HG03469 (cell line): ENCODE results near the gene MATCAP1.

Source experiments
- ATAC-seq: cut with Tn5 transposase; IDR thresholded peaks from one replicate; pipeline ENCODE4 v1.9.1; 2021; ENCODE audit warnings: mild to moderate bottlenecking, moderate library complexity, moderate number of reproducible peaks; ENCODE audit not compliant: unreplicated experiment

MATCAP1 gene

GRCh38 chr16:67174706-67175231 is 9.0 kb downstream of the MATCAP1 start:
- no peak for ATAC-seq

GRCh38 chr16:67173808-67174705 is 9.7 kb downstream of the MATCAP1 start:
- no peak for ATAC-seq

GRCh38 chr16:67173323-67173722 is 10.4 kb downstream of the MATCAP1 start:
- no peak for ATAC-seq

DNA sequence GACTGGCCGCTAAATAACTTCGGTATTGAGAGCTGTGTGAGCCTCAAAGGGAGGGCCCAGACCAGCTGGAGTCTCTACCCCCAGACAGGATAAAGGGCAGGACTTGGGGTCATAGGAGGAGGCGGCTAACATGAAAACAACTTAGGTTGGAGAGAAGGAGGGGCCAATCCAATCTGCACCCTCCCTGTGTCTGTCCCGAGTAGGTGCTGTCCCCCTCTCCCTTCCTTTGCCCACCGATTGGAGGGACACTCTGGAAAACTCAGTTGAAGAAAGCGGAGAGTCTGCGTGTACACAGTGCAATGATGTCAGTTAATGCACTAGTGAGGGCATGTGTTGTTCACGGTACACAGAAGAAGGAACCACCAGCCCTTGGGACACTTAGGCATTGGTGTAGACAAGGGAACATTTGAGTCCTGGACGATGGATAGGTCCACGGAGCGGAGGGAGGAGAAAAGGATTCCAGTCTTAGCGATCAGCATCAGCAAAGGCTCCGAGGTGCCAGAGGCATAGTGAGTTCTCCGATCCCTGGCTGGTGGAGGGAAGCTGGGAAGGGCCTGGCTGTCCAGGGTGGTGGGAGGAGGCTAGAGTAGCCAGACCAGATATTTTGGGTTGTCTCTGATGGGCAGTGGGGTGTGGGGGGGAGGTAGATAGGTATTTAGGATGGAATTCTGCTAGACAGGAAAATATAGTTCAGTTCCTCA is 12.7 kb downstream of the MATCAP1 start:
- ATAC-seq: no peak

GRCh38 chr16:67170168-67170948 is 13.4 kb downstream of the MATCAP1 start, which contains the start of gene NOL3:
Gene NOL3 (plus strand): TSS chr16:67170538.
- no peak for ATAC-seq

GRCh38 chr16:67169642-67170167 is 14.1 kb downstream of the MATCAP1 start:
- no peak for ATAC-seq

DNA sequence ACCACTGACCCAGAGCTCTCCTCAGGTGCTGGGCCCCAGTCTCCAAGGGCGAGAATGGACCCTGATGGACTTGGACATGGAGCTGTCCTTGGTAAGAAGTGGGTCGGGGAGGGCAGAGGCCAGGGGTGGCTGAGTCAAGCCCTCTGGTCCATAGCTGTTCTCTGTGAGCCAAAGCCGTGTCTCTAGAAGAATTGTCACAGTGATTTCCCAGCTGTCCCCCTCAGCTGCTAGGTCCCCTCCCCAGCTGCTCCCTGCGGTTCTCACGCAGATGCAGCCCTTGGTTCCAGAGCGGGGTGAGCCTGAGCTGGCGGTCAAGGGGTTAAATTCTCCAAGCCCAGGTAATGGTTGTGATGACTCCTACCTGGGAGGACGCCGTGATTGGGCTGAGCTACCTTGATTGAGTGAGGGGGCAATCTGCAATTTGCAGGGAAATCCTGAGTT is 14.7 kb downstream of the MATCAP1 start:
- ATAC-seq: no peak

DNA sequence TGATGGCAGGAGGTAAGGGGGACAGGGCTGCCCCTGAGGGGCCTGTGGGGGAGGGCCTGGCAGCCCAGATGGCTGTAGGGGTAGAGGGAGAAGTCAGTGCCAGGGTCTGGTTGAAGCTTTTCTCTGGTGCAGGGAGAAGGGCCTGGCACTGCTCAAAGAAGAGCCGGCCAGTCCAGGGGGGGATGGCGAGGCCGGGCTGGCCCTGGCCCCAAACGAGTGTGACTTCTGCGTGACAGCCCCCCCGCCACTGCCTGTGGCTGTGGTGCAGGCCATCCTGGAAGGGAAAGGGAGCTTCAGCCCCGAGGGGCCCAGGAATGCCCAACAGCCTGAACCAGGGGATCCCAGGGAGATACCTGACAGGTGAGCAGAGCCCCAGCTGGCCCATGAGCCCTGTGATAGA is 16.2 kb downstream of the MATCAP1 start:
- no peak for ATAC-seq

- no peak for ATAC-seq
These were observed 17.1 kb downstream of the MATCAP1 start for GRCh38 chr16:67166598-67167168.

DNA sequence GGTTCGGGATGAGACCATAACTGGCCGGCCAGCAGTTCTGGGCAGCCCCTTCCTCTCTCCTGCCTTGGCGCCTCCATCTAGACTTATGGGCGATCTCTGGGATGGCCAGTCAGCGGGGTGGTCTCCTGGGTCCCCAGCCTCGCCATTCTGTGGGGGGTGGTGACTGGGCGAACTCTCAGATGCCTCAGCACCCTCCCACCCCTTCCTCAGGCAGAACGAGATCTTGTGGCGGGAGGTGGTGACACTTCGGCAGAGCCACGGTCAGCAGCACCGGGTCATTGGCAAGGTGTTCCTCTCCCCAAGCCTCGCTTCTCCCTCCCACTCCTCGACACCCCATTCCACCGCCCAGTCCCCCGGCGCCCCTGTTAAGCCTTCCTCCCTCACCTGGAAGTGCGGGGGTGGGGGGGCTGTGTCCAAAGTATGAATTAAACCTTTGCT is 17.6 kb downstream of the MATCAP1 start:
- ATAC-seq: no peak

- no peak for ATAC-seq
These were observed 18.4 kb downstream of the MATCAP1 start for GRCh38 chr16:67165121-67166078.

DNA sequence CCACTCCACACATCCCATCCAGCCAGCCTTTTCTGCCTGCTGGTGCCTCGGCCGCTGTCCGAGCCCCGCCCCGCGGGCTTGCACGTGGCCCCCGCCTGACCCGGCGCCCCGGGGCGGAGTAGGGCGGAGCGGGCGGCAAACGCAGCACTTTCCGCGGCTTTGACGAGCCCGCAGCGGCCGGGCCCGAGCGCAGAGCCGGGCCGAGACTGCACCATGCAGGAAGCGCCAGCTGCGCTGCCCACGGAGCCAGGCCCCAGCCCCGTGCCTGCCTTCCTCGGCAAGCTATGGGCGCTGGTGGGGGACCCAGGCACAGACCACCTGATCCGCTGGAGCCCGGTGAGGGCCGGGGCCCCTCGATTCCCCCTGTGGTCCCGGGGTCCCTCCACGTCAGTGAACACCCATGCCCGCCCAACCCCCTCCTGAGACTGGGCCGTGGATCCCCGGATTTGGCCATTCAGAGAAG is 19.1 kb downstream of the MATCAP1 start, which contains the start of gene HSF4:
Gene HSF4 (plus strand): TSS at position 147 of the 463 bp plus-strand sequence. CDS start 67 bp downstream, at position 214.
- no peak for ATAC-seq

DNA sequence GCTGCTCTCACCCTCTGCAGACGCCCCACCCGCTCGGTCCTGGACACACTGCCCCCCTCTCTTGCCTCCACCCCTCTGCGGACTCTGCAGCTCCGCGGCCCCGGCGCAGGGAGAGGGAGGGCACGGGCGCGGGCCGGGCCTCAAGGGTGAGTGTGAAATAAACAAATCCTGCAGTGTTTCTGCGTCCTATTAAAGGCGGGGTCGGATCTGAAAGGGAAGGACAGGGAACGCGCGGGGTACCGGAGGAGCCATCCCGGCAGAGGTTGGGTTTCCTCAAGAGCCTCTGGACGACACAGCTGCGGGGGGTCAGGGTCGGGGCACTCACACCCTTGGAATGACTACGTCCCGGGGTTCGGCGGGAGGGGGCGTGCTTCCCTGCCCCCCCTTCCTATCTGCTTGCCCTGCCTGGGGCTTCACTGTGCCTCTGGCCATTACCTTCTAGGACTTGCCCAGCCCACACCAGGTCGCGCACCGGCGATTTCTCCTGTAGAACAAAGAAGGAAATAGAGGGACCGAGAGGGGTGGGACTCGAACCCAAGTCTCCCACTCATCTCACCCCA is 19.7 kb downstream of the MATCAP1 start:
- ATAC-seq: no peak

DNA sequence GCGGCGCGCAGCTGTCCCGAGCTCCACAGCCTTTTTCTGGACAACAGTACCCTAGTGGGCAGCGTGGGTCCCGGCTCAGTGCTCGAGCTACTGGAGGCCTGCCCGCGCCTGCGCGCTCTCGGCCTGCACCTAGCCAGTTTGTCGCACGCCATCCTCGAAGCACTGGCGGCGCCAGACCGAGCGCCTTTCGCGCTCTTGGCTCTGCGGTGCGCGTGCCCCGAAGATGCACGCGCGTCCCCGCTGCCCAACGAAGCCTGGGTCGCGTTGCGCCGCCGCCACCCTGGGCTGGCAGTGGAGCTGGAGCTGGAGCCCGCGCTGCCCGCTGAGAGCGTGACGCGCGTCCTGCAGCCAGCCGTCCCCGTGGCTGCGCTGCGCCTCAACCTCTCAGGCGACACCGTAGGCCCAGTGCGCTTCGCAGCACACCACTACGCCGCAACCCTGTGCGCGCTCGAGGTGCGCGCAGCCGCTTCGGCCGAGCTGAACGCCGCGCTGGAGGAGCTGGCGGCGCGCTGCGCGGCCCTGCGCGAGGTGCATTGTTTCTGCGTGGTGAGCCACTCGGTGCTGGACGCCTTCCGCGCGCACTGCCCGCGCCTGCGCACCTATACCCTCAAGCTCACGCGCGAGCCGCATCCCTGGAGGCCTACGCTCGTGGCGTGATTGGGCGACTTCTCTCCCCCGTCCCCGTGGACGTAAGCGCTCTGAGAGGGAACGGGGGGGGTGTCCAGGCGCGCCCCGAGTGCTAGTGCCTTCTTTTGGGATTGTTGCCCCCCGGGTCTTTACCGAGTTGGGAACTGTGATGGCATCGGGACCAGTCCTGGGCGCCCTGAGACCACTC is 20.4 kb downstream of the MATCAP1 start:
- ATAC-seq: no peak

GRCh38 chr16:67162506-67163163 is 21.1 kb downstream of the MATCAP1 start:
- no peak for ATAC-seq

DNA sequence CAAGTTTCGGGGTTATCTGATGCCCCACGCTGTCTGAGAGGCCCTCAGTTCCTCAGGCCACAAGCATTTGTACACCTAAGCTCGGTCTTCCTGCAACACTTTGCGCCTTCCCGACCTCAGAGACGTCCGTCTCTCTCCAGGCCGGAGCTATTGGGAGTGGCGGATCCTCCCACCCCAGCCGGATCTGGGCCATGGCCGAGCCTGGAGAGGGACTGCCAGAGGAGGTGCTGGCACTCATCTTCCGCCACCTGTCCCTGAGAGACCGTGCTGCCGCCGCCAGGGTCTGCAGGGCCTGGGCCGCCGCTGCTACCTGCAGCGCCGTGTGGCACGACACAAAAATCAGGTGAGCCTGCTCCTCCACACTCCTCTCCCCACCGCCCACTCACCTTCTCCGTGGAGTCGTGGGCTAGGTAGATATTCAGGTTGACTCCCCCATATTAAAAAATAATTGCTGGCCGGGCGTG is 22.1 kb downstream of the MATCAP1 start:
- ATAC-seq: no peak
